ENCODE results near the gene PRRC2B.

GRCh38 chr9:131545003-131545785 is 151.3 kb downstream of the PRRC2B start, which contains the start of gene PRRT1B:
- TF ChIP-seq POLR2AphosphoS5 (IDR thresholded peaks at IDR 0.05; ENCODE audit: low read depth, low read length) (no peak), TAF1 (IDR thresholded peaks at IDR 0.05; ENCODE audit: low read depth, low read length) (no peak), POLR2A (IDR thresholded peaks at IDR 0.05; ENCODE audit: low read depth, low read length) (no peak)

Measured in GM12891 (cell line).